ENCODE data around the gene IL13. TPM values are rescaled to one million over a fixed set of nuclear protein-coding genes. Genes with fewer than 3 reads are reported as not detected.

IL13 gene
- total RNA-seq (2022; extraction: Qiagen RNA extraction; ENCODE audit: low read depth), result 0.07 to 0.24 TPM in 2 of 5 replicates, not detected in the others

GRCh38 chr5:132657676-132658380 is at the start of gene IL13:
Gene IL13 (plus strand): TSS chr5:132658173. CDS start chr5:132658187, 14 bp downstream.

GRCh38 chr5:132673939-132674630 is 16.1 kb downstream of the IL13 start, which contains the start of gene IL4:
Gene IL4 (plus strand): TSS chr5:132673989. CDS start chr5:132674051, 62 bp downstream.

Other genes with a start within 250 kb of the IL13 start
- 34.6 to 43.4 TPM (median 39.7 TPM) in 5 replicates for gene IRF1, start 167.4 kb upstream of the IL13 start, total RNA-seq (2022; extraction: Qiagen RNA extraction; ENCODE audit: low read depth)
- gene IL5, start 114.7 kb upstream of the IL13 start, total RNA-seq (2022; extraction: Qiagen RNA extraction; ENCODE audit: low read depth), result not detected in 5 replicates
- gene RAD50, start 101.2 kb upstream of the IL13 start, total RNA-seq (2022; extraction: Qiagen RNA extraction; ENCODE audit: low read depth), result 27.4 to 38.7 TPM (median 29.9 TPM) in 5 replicates
- not detected in 5 replicates for gene IL4, start 15.8 kb downstream of the IL13 start, total RNA-seq (2022; extraction: Qiagen RNA extraction; ENCODE audit: low read depth)
- 7.1 to 12.0 TPM (median 10.0 TPM) in 5 replicates for gene KIF3A, start 79.4 kb downstream of the IL13 start, total RNA-seq (2022; extraction: Qiagen RNA extraction; ENCODE audit: low read depth)
- gene CCNI2, start 89.3 kb downstream of the IL13 start, total RNA-seq (2022; extraction: Qiagen RNA extraction; ENCODE audit: low read depth), result 0.07 to 0.26 TPM (median 0.14 TPM) in 5 replicates
- 13.0 to 21.5 TPM (median 18.9 TPM) in 5 replicates for gene SEPTIN8, start 119.1 kb downstream of the IL13 start, total RNA-seq (2022; extraction: Qiagen RNA extraction; ENCODE audit: low read depth)
- gene SOWAHA, start 155.1 kb downstream of the IL13 start, total RNA-seq (2022; extraction: Qiagen RNA extraction; ENCODE audit: low read depth), result 0.16 to 0.17 TPM (median 0.17 TPM) in 4 of 5 replicates, not detected in the other
- 6.0 to 11.4 TPM (median 9.4 TPM) in 5 replicates for gene SHROOM1, start 172.5 kb downstream of the IL13 start, total RNA-seq (2022; extraction: Qiagen RNA extraction; ENCODE audit: low read depth)
- 0.09 to 0.24 TPM (median 0.18 TPM) in 5 replicates for gene GDF9, start 208.3 kb downstream of the IL13 start, total RNA-seq (2022; extraction: Qiagen RNA extraction; ENCODE audit: low read depth)
- gene UQCRQ, start 208.5 kb downstream of the IL13 start, total RNA-seq (2022; extraction: Qiagen RNA extraction; ENCODE audit: low read depth), result 367 to 625 TPM (median 509 TPM) in 5 replicates
- gene LEAP2, start 215.5 kb downstream of the IL13 start, total RNA-seq (2022; extraction: Qiagen RNA extraction; ENCODE audit: low read depth), result 0.56 to 1.1 TPM (median 0.76 TPM) in 5 replicates

Measured in A549 treated with RU486 at 1 μM for 4 hours (cell line).